Adrenal gland (tissue), 5 donors: Measurements from ENCODE around the gene TESK1.

ENCODE experiments used
- CTCF ChIP-seq, 6 experiments: fragments of 450-650 bp in 4 of 6; fragments of 200-600 bp in 2 of 6; sonication (generic) in 1 of 6; IDR thresholded peaks; 1 replicate in 5 of 6; 2 replicates in 1 of 6; pipeline versions ENCODE4 v1.5.1 to v1.8.0; 2016 to 2021; ENCODE audit warnings: antibody characterized with exemption in 6 of 6, mild to moderate bottlenecking in 2 of 6, moderate library complexity in 1 of 6
- POLR2A ChIP-seq, 2 donors: fragments of 450-650 bp; IDR thresholded peaks; one replicate each; pipeline ENCODE4 v1.6.1; 2017; ENCODE audit warnings: antibody characterized with exemption in 2 of 2, mild to moderate bottlenecking in 2 of 2, moderate library complexity in 1 of 2
- donor health status: DM: no; HTN: no; CAD: no.

- TF ChIP-seq POLR2A (IDR thresholded peaks at IDR 0.05) (no peak), CTCF (IDR thresholded peaks at IDR 0.05) (no peak)
Measured at GRCh38 chr9:35605351-35606137, 482 bp downstream of the TESK1 start.
